ENCODE measurements around the gene TBX15.

The TBX15 gene

DNA sequence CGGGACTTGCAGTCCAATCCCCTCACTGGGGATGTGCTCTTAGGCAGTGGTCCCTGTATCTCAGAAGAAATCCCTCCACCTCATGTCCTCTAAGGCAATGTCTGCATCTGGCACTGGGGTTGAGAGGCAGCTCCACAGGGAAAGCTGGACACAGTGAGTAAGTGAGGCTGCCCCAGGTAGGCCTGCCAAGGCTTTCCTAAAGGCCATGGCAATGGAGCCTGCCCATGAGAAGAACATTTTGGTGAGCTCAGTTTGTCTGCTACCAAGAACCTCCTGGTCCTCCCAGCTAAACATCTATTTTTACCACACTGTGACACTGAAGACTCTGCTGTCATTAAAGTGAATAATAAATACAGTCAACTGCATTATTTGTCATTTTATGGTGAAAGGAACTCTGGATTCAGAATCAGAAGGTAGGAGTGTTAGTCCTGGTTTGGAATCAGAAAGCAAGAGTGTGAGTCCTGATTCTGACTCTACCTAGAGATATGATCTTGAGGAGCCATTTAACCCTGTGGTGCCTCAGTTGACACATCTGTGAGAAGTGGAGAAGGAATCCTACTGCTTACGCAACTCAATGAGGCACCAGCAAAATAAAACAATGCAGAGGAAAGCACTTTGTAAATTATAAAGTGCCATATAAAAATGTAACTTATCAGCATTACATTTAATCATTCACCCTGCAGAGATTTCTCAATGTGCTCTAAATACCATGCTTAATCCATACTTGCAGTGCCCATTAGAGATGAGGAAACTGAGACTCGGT is 41.0 kb downstream of the TBX15 start:
- H3K4me3 ChIP-seq (ENCODE audit: low read depth, low read length) = no peak overlapping the region
- TF ChIP-seq, protein P1, sequence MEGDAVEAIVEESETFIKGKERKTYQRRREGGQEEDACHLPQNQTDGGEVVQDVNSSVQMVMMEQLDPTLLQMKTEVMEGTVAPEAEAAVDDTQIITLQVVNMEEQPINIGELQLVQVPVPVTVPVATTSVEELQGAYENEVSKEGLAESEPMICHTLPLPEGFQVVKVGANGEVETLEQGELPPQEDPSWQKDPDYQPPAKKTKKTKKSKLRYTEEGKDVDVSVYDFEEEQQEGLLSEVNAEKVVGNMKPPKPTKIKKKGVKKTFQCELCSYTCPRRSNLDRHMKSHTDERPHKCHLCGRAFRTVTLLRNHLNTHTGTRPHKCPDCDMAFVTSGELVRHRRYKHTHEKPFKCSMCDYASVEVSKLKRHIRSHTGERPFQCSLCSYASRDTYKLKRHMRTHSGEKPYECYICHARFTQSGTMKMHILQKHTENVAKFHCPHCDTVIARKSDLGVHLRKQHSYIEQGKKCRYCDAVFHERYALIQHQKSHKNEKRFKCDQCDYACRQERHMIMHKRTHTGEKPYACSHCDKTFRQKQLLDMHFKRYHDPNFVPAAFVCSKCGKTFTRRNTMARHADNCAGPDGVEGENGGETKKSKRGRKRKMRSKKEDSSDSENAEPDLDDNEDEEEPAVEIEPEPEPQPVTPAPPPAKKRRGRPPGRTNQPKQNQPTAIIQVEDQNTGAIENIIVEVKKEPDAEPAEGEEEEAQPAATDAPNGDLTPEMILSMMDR (IDR thresholded peaks at IDR 0.05; ENCODE audit: low read depth, low read length) = no peak

GRCh38 chr1:118945489-118945888 is 42.7 kb downstream of the TBX15 start:
- no peak overlapping the region for H3K4me3 ChIP-seq (ENCODE audit: low read depth, low read length)
- TF ChIP-seq, protein P1 (IDR thresholded peaks at IDR 0.05; ENCODE audit: low read depth, low read length) = no peak

GRCh38 chr1:118944546-118944945 is 43.6 kb downstream of the TBX15 start:
- TF ChIP-seq, protein P1 (IDR thresholded peaks at IDR 0.05; ENCODE audit: low read depth, low read length) = no peak

DNA sequence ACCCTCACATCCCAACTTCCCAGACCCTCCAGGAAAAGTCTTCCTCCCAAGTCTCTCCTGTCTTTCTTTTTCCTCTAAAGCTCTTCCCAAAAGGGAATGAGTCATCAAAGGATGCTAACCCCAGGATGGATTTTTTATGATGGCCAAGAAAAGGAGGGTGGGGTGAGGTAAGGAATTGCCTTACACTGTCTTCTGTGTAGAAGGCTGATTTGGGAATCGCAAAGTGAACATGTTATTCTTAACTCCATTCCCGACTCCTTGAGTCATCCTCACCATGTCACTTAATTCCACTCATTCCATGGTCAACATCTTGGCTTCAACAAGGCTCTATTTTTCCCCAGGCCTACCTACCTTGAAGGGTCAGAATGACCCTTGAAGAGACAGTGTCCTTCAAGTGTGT is 44.0 kb downstream of the TBX15 start:
- TF ChIP-seq, protein P1 (IDR thresholded peaks at IDR 0.05; ENCODE audit: low read depth, low read length) = no peak
- no peak overlapping the region for H3K4me3 ChIP-seq (ENCODE audit: low read depth, low read length)

More at GRCh38 chr1:118944546-118944945, 43.6 kb downstream of the TBX15 start:
- no peak overlapping the region for H3K4me3 ChIP-seq (ENCODE audit: low read depth, low read length)

DNA sequence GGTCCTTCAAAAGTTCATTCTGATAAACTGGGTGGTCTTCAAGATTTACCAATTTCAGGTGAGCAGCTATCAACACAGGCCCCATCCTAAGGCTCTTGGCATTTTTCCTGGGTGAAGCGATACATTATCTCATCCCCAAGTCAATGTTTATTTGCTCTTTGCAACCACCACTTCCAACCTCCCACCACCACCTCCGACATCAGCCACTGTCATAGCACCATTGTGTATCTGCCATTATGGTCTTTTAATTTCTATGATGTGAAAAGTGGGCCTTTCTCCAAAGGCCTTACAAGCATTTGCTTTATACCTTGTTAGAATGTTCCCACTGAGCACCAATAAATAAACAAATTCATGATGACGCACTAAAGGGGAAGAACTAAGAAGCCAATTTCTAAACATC is 47.2 kb downstream of the TBX15 start:
- TF ChIP-seq, protein P1 (IDR thresholded peaks at IDR 0.05; ENCODE audit: low read depth, low read length) = no peak
- no peak overlapping the region for H3K4me3 ChIP-seq (ENCODE audit: low read depth, low read length)

GRCh38 chr1:118937413-118938072 is 50.6 kb downstream of the TBX15 start:
- H3K4me3 ChIP-seq (ENCODE audit: low read depth, low read length) = no peak overlapping the region
- TF ChIP-seq, protein P1 (IDR thresholded peaks at IDR 0.05; ENCODE audit: low read depth, low read length) = no peak

GRCh38 chr1:118934706-118935105 is 53.4 kb downstream of the TBX15 start:
- H3K4me3 ChIP-seq (ENCODE audit: low read depth, low read length) = no peak overlapping the region
- TF ChIP-seq, protein P1 (IDR thresholded peaks at IDR 0.05; ENCODE audit: low read depth, low read length) = no peak

Measured in WI38 (cell line).